HL-60/S4 (cell line): ENCODE measurements around the gene DIAPH1.

Experiments
- in situ Hi-C: fragments of 300-500 bp; cut with MboI; formaldehyde crosslinking; loops from 2 replicates; pipeline ENCODE4 v1.14.3; 2022; ENCODE audit warnings: low sequenced_read_pairs

The DIAPH1 gene

GRCh38 chr5:141615991-141616720 is 2.6 kb downstream of the DIAPH1 start:
- in situ Hi-C loops, result loop anchor here (25.0 kb wide), 2 partner anchors 929 to 1054 kb away; partner anchors contain the start of genes APBB3, HARS1, HARS2 and SLC35A4

DNA sequence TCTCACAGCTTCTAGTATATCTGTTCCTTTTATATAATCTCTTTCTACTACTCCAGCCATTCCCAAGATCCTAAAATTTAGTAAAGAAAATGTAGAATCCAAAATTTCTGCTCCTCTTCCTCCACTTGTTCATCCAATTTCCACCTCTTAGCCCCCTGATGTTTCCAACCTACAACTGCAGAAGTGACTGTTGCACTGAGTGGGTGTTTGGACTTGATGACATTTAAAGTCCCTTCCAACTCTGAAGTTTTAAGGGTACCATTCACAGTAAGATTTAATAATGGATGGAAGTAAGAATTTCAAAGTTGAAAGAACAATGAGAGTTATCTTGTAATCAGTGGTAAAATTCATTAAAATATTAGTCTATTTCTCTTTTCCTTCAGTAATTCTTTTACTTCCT is 5.5 kb downstream of the DIAPH1 start:
- in situ Hi-C loops, result loop anchor here (25.0 kb wide), 2 partner anchors 926 to 1051 kb away; partner anchors contain the start of genes APBB3, HARS1, HARS2 and SLC35A4

DNA sequence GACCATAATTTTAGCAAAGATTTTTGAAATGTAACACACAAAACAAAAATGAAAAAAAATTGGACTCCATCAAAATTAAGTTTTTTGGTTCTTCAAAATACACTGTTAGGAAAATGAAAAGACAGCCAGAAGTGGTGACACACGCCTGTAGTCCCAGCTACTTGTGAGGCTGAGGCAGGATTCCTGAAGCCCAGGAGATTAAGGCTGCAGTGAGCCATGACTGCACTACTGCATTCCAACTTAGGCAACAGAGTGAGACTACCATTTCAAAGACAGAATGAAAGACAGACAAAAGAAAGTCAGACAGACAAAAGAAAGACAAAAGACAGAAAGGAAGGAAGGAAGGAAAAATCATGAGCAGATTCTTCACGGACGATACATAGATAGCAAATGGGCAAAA is 7.5 kb downstream of the DIAPH1 start:
- in situ Hi-C loops, result loop anchor here (25.0 kb wide), 2 partner anchors 924 to 1049 kb away; partner anchors contain the start of genes APBB3, HARS1, HARS2 and SLC35A4

- in situ Hi-C loops, result loop anchor here (25.0 kb wide), 2 partner anchors 923 to 1048 kb away; partner anchors contain the start of genes APBB3, HARS1, HARS2 and SLC35A4
Measured at GRCh38 chr5:141609921-141610320, 8.9 kb downstream of the DIAPH1 start.

GRCh38 chr5:141609044-141609443 is 9.8 kb downstream of the DIAPH1 start:
- in situ Hi-C loops, result loop anchor here (25.0 kb wide), 2 partner anchors 922 to 1047 kb away; partner anchors contain the start of genes APBB3, HARS1, HARS2 and SLC35A4

- in situ Hi-C loops, result loop anchor here (25.0 kb wide), 2 partner anchors 921 to 1046 kb away; partner anchors contain the start of genes APBB3, HARS1, HARS2 and SLC35A4
Measured at GRCh38 chr5:141608557-141608956, 10.2 kb downstream of the DIAPH1 start.

DNA sequence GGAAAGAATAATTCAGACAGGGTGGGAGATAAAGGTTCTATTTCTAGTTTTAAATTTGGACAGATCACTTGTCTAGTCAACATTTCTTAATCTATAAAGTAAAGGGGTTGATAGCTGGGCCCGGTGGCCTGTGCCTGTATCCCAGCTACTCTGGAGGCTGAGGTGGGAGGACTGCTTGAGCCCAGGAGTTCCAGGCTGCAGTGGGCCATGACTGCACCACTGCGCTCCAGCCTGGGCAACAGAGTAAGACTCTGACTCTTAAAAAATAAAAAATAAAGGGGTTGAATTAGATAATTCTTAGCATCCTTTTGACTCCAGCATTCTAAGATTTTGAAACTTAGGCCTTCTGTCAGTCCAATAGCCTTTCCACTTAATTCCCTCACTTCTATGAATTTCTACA is 10.8 kb downstream of the DIAPH1 start:
- in situ Hi-C loops, result loop anchor here (25.0 kb wide), 2 partner anchors 921 to 1046 kb away; partner anchors contain the start of genes APBB3, HARS1, HARS2 and SLC35A4

GRCh38 chr5:141605523-141606277 is 13.1 kb downstream of the DIAPH1 start:
- in situ Hi-C loops, result loop anchor here (25.0 kb wide), 2 partner anchors 918 to 1043 kb away; partner anchors contain the start of genes APBB3, HARS1, HARS2 and SLC35A4

DNA sequence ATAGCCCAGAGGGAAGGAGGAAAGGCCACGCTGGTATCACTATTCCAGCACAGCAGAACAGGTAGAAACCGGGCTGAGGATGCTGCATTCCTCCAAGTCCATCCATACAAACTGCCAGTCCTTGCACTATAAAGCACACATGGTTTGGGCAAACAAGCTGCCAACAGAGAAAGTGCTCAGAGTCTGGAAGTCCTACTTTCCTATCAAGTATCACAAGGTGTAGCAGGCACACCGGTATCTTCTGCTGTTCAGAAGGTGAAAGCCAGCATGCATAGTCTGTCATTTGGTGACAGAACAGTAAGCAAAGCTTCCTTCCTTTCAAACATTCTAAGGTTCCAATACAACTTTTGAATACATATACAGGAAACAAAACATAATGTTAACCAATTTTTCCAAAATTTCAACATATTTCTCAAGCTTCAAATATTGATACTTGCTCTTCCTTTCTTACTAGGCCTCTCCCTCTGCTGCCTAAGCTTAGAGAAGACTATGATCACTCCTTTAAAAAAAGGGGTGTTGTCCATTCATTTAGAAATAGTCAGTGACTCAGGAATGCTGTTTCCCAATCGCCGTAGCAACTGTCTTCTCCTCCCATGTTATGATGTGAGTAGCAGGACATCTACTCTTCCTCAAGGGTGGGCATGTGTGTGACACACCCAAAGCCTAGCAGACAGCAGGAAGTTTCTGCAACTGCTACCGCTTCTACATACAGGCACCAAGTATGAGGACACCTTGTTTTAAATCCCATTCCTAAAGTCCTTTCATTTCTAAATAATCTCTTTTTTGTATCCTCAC is 14.7 kb downstream of the DIAPH1 start:
- in situ Hi-C loops, result loop anchor here (25.0 kb wide), 2 partner anchors 917 to 1042 kb away; partner anchors contain the start of genes APBB3, HARS1, HARS2 and SLC35A4

GRCh38 chr5:141602606-141603005 is 16.2 kb downstream of the DIAPH1 start:
- in situ Hi-C loops, result loop anchor here (25.0 kb wide), 2 partner anchors 915 to 1040 kb away; partner anchors contain the start of genes APBB3, HARS1, HARS2 and SLC35A4

DNA sequence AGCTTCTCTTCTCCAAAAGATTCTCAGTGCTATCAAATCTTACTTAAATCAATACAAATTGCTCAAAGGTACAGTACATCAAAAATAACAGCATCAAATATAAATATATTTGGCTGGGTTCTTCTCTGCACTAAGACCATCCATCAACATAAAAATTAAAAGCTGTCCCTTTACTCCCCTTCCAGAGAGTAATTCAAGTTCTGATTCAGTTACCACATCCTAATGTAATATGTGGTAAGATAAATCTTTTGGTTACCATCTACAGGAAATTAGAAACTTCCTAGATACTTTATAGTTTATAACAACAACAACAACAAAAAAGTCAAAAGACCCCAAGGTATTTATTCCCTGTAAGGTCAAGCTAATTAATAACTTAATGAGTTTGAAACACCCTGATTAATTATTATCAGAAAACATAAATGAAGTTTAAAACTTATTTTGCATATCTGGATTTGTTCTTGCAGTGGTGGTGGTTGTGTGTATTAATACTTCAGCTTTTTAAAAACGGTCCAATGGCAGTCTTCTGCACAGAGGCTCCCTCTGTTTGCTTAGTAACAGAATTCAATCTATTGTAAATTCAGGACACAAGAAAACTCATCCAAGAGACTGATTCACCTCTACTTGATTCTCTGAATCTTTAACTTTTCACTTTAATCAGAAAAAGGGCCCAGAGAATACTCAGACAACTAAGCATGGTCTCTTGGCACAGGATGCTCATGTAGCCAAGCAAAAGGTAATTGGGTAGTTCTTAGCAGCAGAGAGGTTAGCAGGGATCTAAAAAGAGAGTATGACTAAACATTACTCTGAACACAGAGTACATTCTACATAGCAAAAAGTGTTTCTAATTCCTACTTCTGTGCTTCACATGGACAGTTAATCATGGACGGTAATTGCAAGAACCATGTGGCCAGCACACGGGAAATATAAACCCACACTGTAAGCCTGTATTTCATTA is 20.1 kb downstream of the DIAPH1 start:
- in situ Hi-C loops, result no loop called here

GRCh38 chr5:141597814-141598213 is 21.0 kb downstream of the DIAPH1 start:
- in situ Hi-C loops, result no loop called here

GRCh38 chr5:141597394-141597793 is 21.4 kb downstream of the DIAPH1 start:
- in situ Hi-C loops, result no loop called here

GRCh38 chr5:141596867-141597266 is 21.9 kb downstream of the DIAPH1 start:
- in situ Hi-C loops, result no loop called here

DNA sequence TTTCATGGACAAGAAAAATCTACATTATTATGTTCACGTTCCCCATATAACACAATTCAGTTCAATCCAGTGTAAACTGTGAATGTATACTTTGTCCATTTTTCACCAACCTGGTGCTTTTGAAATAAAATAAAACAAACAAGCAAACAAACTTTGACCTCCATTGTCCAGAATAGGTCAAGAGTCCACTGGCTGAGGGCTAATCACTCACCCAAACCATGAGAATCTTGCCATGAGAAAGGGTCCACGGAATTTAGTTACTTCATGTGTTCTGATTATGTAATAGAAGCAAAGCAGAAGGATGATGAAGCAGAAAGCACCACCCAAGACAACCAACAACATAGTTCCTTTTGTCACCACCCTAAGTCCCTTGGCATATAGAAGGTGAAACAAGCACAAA is 28.7 kb downstream of the DIAPH1 start:
- in situ Hi-C loops, result no loop called here

GRCh38 chr5:141586246-141586645 is 32.6 kb downstream of the DIAPH1 start:
- in situ Hi-C loops, result loop anchor here (5.0 kb wide), 1 partner anchor 41 kb away; no protein-coding TSS in a partner anchor

DNA sequence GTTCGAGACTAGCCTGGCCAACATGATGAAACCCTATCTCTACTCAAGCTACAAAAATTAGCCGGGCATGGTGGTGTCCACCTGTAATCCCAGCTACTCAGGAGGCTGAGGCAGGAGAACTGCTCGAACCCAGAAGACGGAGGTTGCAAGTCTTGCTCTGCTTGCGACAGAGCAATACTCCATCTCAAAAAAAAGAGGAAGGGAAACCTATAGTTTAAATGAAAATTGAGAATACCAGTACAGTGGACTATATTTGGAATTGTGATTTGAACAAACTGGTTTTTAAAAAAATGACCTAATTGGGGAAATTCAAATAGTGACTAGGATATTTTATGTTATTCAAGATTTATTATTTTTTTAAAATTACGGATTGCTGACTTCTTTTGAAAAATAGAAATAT is 33.2 kb downstream of the DIAPH1 start:
- in situ Hi-C loops, result loop anchor here (5.0 kb wide), 1 partner anchor 42 kb away; no protein-coding TSS in a partner anchor

DNA sequence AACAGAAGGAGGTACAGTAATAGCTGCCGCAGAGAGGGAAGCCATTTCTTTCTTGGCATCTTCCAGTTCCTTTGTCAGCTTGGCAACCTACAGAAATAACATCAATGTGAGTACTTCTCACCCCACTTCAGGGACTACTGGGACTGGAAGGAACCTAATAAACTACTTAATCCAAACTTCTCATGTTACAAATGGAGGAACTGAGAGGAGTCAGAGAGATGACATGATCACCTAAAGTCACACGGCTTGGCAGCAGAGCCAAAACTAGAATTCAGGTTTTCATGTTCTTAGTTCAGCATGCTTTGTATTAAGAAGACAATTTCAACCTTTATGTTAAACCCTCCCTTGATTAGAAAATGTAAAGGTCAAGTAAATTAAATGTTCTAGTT is 44.7 kb downstream of the DIAPH1 start:
- in situ Hi-C loops, result loop anchor here (25.0 kb wide), 1 partner anchor 387 kb away; the partner anchor contains the start of genes PCDHB10, PCDHB11, PCDHB16 and PCDHB8
